ENCODE data around the gene PARVA. TPM values are rescaled to one million over a fixed set of nuclear protein-coding genes. Genes with fewer than 3 reads are reported as not detected.

The PARVA gene
- total RNA-seq, 1 experiment from 2014 or later, result 10.4 TPM

GRCh38 chr11:12434325-12434654, 56.9 kb downstream of the PARVA start:
- ATAC-seq (no peak), DNase-seq (ENCODE audit: low spot score) (no peak)
- ChIA-PET POLR2A (no interaction called here), CTCF (interaction anchor here (1.5 kb wide), 1 partner anchor 103 kb away, joined by 4 read pairs; no protein-coding TSS in a partner anchor)
- no peak overlapping the region for H3K27ac Mint-ChIP-seq
- peaks cover under 1% of the 10 kb centered on the region for H3K36me3 Mint-ChIP-seq
- TF ChIP-seq RELA (CRISPR knock-in tag; IDR thresholded peaks at IDR 0.05; ENCODE audit: borderline replicate concordance), result no peak
- TF ChIP-seq ATF6 (CRISPR knock-in tag; IDR thresholded peaks at IDR 0.05), result no peak
- no peak for TF ChIP-seq ZNF396 (CRISPR knock-in tag; IDR thresholded peaks at IDR 0.05; ENCODE audit: borderline replicate concordance)
- peaks cover 22% of the 10 kb centered on the region for H3K4me1 Mint-ChIP-seq
- no peaks in the 10 kb centered on the region for H3K27me3 Mint-ChIP-seq (ENCODE audit: low read depth)
- peaks cover 6% of the 10 kb centered on the region for H3K9me3 Mint-ChIP-seq
- H3K4me3 Mint-ChIP-seq, result no peak overlapping the region

GRCh38 chr11:12435264-12435663, 57.9 kb downstream of the PARVA start:
- TF ChIP-seq NFE2L1 (CRISPR knock-in tag; IDR thresholded peaks at IDR 0.05) (no peak), TP53 (CRISPR knock-in tag; IDR thresholded peaks at IDR 0.05) (no peak), HMGXB4 (CRISPR knock-in tag; IDR thresholded peaks at IDR 0.05) (no peak), GRHL2 (CRISPR knock-in tag; IDR thresholded peaks at IDR 0.05; ENCODE audit: insufficient replicate concordance, severe bottlenecking) (no peak), CTCF (IDR thresholded peaks at IDR 0.05) (no peak), ELF4 (CRISPR knock-in tag; IDR thresholded peaks at IDR 0.05; ENCODE audit: low read depth) (no peak), KAT7 (CRISPR knock-in tag; IDR thresholded peaks at IDR 0.05; ENCODE audit: borderline replicate concordance) (no peak), NR2C2 (CRISPR knock-in tag; IDR thresholded peaks at IDR 0.05) (no peak), JUN (CRISPR knock-in tag; IDR thresholded peaks at IDR 0.05) (no peak), ZNF416 (CRISPR knock-in tag; IDR thresholded peaks at IDR 0.05) (no peak), EMX1 (CRISPR knock-in tag; IDR thresholded peaks at IDR 0.05) (no peak), ZNF423 (CRISPR knock-in tag; IDR thresholded peaks at IDR 0.05) (no peak), NR1H2 (CRISPR knock-in tag; IDR thresholded peaks at IDR 0.05) (no peak), ZSCAN18 (CRISPR knock-in tag; IDR thresholded peaks at IDR 0.05) (no peak), ZNF219 (CRISPR knock-in tag; IDR thresholded peaks at IDR 0.05; ENCODE audit: borderline replicate concordance) (no peak)
- TF ChIP-seq, protein P1, sequence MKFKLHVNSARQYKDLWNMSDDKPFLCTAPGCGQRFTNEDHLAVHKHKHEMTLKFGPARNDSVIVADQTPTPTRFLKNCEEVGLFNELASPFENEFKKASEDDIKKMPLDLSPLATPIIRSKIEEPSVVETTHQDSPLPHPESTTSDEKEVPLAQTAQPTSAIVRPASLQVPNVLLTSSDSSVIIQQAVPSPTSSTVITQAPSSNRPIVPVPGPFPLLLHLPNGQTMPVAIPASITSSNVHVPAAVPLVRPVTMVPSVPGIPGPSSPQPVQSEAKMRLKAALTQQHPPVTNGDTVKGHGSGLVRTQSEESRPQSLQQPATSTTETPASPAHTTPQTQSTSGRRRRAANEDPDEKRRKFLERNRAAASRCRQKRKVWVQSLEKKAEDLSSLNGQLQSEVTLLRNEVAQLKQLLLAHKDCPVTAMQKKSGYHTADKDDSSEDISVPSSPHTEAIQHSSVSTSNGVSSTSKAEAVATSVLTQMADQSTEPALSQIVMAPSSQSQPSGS (CRISPR knock-in tag; IDR thresholded peaks at IDR 0.05; ENCODE audit: borderline replicate concordance, low read depth), result no peak
- TF ChIP-seq, protein P2, sequence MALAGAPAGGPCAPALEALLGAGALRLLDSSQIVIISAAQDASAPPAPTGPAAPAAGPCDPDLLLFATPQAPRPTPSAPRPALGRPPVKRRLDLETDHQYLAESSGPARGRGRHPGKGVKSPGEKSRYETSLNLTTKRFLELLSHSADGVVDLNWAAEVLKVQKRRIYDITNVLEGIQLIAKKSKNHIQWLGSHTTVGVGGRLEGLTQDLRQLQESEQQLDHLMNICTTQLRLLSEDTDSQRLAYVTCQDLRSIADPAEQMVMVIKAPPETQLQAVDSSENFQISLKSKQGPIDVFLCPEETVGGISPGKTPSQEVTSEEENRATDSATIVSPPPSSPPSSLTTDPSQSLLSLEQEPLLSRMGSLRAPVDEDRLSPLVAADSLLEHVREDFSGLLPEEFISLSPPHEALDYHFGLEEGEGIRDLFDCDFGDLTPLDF (CRISPR knock-in tag; IDR thresholded peaks at IDR 0.05), result no peak
- TF ChIP-seq, protein P3, sequence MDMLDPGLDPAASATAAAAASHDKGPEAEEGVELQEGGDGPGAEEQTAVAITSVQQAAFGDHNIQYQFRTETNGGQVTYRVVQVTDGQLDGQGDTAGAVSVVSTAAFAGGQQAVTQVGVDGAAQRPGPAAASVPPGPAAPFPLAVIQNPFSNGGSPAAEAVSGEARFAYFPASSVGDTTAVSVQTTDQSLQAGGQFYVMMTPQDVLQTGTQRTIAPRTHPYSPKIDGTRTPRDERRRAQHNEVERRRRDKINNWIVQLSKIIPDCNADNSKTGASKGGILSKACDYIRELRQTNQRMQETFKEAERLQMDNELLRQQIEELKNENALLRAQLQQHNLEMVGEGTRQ (CRISPR knock-in tag; IDR thresholded peaks at IDR 0.05), result no peak
- TF ChIP-seq, protein P4, sequence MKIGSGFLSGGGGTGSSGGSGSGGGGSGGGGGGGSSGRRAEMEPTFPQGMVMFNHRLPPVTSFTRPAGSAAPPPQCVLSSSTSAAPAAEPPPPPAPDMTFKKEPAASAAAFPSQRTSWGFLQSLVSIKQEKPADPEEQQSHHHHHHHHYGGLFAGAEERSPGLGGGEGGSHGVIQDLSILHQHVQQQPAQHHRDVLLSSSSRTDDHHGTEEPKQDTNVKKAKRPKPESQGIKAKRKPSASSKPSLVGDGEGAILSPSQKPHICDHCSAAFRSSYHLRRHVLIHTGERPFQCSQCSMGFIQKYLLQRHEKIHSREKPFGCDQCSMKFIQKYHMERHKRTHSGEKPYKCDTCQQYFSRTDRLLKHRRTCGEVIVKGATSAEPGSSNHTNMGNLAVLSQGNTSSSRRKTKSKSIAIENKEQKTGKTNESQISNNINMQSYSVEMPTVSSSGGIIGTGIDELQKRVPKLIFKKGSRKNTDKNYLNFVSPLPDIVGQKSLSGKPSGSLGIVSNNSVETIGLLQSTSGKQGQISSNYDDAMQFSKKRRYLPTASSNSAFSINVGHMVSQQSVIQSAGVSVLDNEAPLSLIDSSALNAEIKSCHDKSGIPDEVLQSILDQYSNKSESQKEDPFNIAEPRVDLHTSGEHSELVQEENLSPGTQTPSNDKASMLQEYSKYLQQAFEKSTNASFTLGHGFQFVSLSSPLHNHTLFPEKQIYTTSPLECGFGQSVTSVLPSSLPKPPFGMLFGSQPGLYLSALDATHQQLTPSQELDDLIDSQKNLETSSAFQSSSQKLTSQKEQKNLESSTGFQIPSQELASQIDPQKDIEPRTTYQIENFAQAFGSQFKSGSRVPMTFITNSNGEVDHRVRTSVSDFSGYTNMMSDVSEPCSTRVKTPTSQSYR (CRISPR knock-in tag; IDR thresholded peaks at IDR 0.05), result no peak
- POLR2A ChIA-PET, result no interaction called here
- peaks cover 30% of the 10 kb centered on the region for H3K4me1 Mint-ChIP-seq
- H3K36me3 Mint-ChIP-seq, result peaks cover 9% of the 10 kb centered on the region
- no peak overlapping the region for H3K27ac Mint-ChIP-seq
- no peak overlapping the region for H3K4me3 Mint-ChIP-seq
- no peaks in the 10 kb centered on the region for H3K27me3 Mint-ChIP-seq (ENCODE audit: low read depth)
- DNase-seq (ENCODE audit: low spot score) (no peak), ATAC-seq (no peak)
- CTCF ChIA-PET, result interaction anchor here (1.5 kb wide), 1 partner anchor 104 kb away, joined by 4 read pairs; no protein-coding TSS in a partner anchor
- H3K9me3 Mint-ChIP-seq, result peaks cover 15% of the 10 kb centered on the region

Measured in WTC11 (cell line).